ACHN (cell line): ENCODE measurements around the gene DUSP5.

Experiments
- DNase-seq: peaks from one replicate; pipeline ENCODE4 v3.0.0-alpha.2; 2015
- in situ Hi-C: cut with HindIII; loops from 2 replicates; pipeline ENCODE4 v1.10.0; 2017; ENCODE audit warnings: low sequenced_read_pairs, low pct_ligation_motif_present, low pct_unique_long_range_greater_than_20kb

DUSP5 gene

DNA sequence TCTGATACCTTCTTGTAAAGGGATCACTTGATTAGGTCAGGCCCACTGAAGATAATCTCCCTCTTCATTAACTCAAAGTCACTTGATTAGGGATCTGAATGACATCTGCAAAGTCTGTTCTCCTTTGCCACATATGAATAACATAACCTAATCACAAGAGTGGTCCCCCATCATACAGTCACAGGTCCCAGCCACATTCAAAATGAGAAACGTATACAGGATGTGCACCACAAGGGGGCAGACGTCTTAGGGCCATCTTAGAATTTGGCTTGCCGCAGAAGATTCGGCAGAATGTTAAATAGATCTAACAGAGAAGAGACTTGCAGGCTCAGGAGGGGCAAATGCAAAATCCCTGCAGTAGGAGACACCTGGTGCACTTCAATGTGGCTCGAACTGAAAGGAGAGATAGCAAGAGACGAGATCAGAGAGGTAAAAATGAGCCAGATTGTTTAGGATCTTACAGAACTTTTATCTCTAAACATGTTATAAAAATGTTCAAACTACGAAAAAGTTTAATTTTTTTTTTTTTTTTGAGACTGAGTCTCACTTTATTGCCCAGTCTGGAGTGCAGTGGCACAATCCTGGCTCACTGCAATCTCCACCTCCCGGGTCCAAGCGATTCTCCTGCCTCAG is 59.4 kb downstream of the DUSP5 start:
- in situ Hi-C loops: no loop called here
- DNase-seq: peak; percentile 65

DNA sequence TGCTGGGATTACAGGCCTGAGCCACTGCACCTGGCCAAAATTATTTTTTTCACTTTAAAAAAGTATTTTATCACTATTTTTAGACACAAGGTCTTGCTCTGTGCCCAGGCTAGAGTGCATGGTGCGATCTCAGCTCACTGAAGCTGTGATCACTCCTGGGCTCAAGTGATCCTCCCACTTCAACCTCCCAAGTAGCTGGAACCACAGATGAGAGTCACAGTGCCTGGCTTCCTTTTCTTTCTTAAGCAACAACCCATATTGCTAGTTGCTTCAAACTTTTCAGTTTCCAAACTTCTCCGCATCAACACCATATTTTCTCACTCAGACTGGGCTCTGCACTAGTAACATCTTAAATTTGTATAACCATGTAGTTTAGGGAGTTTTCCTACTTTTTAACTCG is 60.3 kb downstream of the DUSP5 start:
- DNase-seq: no peak
- in situ Hi-C loops: no loop called here

DNA sequence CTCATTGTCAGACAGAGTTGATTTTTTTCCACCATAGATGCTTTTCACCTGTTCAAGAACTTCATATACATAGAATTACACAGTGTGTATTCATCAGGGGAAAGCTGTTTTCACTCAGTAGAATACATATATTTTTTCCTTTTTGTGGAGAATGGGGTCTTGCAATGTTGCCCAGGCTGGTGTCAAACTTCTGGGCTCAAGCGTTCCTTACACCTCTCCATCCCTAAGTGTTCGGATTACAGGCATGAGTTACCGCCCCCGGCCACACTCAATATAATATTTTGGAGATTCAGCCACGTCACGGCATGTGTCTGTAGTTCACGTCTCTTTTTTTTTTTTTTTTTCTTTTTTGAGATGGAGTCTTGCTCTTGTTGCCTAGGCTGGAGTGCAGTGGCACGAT is 62.3 kb downstream of the DUSP5 start:
- in situ Hi-C loops: no loop called here

More for the DNA sequence above, 62.3 kb downstream of the DUSP5 start:
- no peak for DNase-seq
